Measurements from ENCODE around the gene PTPRT. TPM values are rescaled to one million over a fixed set of nuclear protein-coding genes. Genes with fewer than 3 reads are reported as not detected.

Gene PTPRT
- total and polyA plus RNA-seq, 10 of the 15 experiments (the other 5 are each of a cell fraction or from before 2014, with no cell fraction given), result not detected

- Histone ChIP-seq H4K20me1 (ENCODE audit: control insufficient read depth, insufficient read depth) (no peaks in the 10 kb centered on the region), H3K4me2 (ENCODE audit: control insufficient read depth, insufficient read depth) (no peak overlapping the region), H3K79me2 (ENCODE audit: control insufficient read depth, insufficient read depth, low read length) (no peaks in the 10 kb centered on the region), H3K4me3 (no peak overlapping the region), H3K36me3 (ENCODE audit: control insufficient read depth in 2 of 2, insufficient read depth in 2 of 2, low read length in 1 of 2) (no peaks in the 10 kb centered on the region), H3K9ac (ENCODE audit: control insufficient read depth, insufficient read depth, low read length) (no peak overlapping the region), H3K9me3 (replicated peaks; ENCODE audit: control insufficient read depth, insufficient read depth, low read length) (no peaks in the 10 kb centered on the region), H3K4me1 (ENCODE audit: control insufficient read depth, insufficient read depth, low read length) (no peaks in the 10 kb centered on the region), H3K27ac (ENCODE audit: control insufficient read depth, insufficient read depth) (no peak overlapping the region), H2AFZ (ENCODE audit: control insufficient read depth, low read depth, low read length) (no peak overlapping the region), H3K27me3 (replicated peaks in 1 of 2; ENCODE audit: control insufficient read depth in 2 of 2, insufficient read depth in 2 of 2, low read length in 1 of 2) (peaks cover 1 to 2% of the 10 kb centered on the region in 2 experiments; a peak in 3 of 4 replicates)
- no peak for DNase-seq (ENCODE audit: low read depth, low spot score)
- intact Hi-C loops (cut with micrococcal nuclease; ENCODE audit: unreplicated experiment), result loop anchor here (10.0 kb wide), 1 partner anchor 211 kb away; no protein-coding TSS in a partner anchor
- BruUV-seq (replicated peaks), result no TSS peak
- POLR2A ChIA-PET, result no interaction called here
- FAIRE-seq, result no peak
- CTCF ChIA-PET, result no interaction called here
- SMC1A ChIA-PET (ENCODE audit: uncharacterized antibody, unreplicated experiment), result no interaction called here
- in situ Hi-C loops (cut with MboI), result no loop called here
- RAD21 ChIA-PET (ENCODE audit: unreplicated experiment), result no interaction called here
- ATAC-seq, result no peak
- 21% methylated on average over 3 of the region's 3 CpGs for WGBS (ENCODE audit: insufficient coverage, insufficient replicate concordance, low lambda C conversion rate, missing lambda C conversion rate)
- TF ChIP-seq, protein P1, sequence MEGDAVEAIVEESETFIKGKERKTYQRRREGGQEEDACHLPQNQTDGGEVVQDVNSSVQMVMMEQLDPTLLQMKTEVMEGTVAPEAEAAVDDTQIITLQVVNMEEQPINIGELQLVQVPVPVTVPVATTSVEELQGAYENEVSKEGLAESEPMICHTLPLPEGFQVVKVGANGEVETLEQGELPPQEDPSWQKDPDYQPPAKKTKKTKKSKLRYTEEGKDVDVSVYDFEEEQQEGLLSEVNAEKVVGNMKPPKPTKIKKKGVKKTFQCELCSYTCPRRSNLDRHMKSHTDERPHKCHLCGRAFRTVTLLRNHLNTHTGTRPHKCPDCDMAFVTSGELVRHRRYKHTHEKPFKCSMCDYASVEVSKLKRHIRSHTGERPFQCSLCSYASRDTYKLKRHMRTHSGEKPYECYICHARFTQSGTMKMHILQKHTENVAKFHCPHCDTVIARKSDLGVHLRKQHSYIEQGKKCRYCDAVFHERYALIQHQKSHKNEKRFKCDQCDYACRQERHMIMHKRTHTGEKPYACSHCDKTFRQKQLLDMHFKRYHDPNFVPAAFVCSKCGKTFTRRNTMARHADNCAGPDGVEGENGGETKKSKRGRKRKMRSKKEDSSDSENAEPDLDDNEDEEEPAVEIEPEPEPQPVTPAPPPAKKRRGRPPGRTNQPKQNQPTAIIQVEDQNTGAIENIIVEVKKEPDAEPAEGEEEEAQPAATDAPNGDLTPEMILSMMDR (IDR thresholded peaks at IDR 0.05 in 2 of 3, conservative IDR thresholded peaks at IDR 0.05 in 1 of 3; ENCODE audit: control insufficient read depth in 2 of 3, extremely low read depth in 1 of 3, insufficient read depth in 1 of 3, low read depth in 3 of 3, low read length in 3 of 3), result no peak
- TF ChIP-seq CUX1 (IDR thresholded peaks at IDR 0.05; ENCODE audit: insufficient replicate concordance, low read depth, low read length), result no peak
- TF ChIP-seq SMAD1 (IDR thresholded peaks at IDR 0.05; ENCODE audit: low read depth, partially characterized antibody), result no peak
- no peak for TF ChIP-seq ZNF207 (IDR thresholded peaks at IDR 0.05; ENCODE audit: borderline replicate concordance)
- TF ChIP-seq KDM1A (IDR thresholded peaks at IDR 0.05; ENCODE audit: borderline replicate concordance), result no peak
- TF ChIP-seq E2F4 (IDR thresholded peaks at IDR 0.05; ENCODE audit: low read depth, low read length), result no peak
- no peak for TF ChIP-seq EZH2 (IDR thresholded peaks at IDR 0.05; ENCODE audit: borderline replicate concordance, control insufficient read depth, low read depth, low read length)
- TF ChIP-seq SMARCA5 (IDR thresholded peaks at IDR 0.05), result no peak
- no peak for TF ChIP-seq MEF2B (IDR thresholded peaks at IDR 0.05; ENCODE audit: partially characterized antibody, poor library complexity, severe bottlenecking)
- no peak for TF ChIP-seq STAT1 (conservative IDR thresholded peaks at IDR 0.05)
- TF ChIP-seq POLR2AphosphoS5 (IDR thresholded peaks at IDR 0.05; ENCODE audit: low read length), result no peak
- TF ChIP-seq HDGF (IDR thresholded peaks at IDR 0.05), result no peak
Measured at GRCh38 chr20:43193443-43193842, 3.7 kb upstream of the PTPRT start.
